OCI-LY1 (cell line): ENCODE measurements around the gene SORBS2.

ENCODE experiments used
- EZH2 ChIP-seq: fragments of 200-600 bp; sonication (generic), shearing (Covaris generic); IDR thresholded peaks from 2 replicates; pipeline ENCODE4 v1.8.0; 2017; ENCODE audit warnings: borderline replicate concordance, mixed run types, mild to moderate bottlenecking, antibody characterized with exemption, low read length, moderate library complexity, mixed read lengths
- TF ChIP-seq, protein P1 (sequence below): fragments of 200-600 bp; sonication (generic), shearing (Covaris generic); IDR thresholded peaks from 2 replicates; pipeline ENCODE4 v1.5.1; 2017; ENCODE audit warnings: mild to moderate bottlenecking, antibody characterized with exemption, low read length, moderate library complexity, mixed read lengths

DNA sequence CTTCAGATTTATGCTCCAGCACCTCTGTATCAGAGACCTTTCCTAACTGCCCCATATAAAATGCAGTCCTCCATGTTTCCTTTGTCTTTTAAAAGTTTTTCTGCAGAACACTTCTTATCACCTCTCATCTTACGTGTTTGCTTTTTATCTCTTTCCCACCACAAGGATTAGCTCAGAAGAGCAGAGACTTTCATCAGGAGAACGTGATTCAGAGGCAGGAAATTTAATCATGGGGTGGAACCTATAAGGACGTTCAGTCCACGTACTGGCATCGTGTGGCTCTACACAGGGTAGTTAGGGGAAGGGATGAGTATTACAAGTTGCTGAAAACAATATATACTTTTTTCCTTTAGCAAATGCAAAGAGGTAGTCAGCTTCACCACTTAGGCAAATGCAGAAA, 98.7 kb downstream of the SORBS2 start:
- TF ChIP-seq, protein P1, sequence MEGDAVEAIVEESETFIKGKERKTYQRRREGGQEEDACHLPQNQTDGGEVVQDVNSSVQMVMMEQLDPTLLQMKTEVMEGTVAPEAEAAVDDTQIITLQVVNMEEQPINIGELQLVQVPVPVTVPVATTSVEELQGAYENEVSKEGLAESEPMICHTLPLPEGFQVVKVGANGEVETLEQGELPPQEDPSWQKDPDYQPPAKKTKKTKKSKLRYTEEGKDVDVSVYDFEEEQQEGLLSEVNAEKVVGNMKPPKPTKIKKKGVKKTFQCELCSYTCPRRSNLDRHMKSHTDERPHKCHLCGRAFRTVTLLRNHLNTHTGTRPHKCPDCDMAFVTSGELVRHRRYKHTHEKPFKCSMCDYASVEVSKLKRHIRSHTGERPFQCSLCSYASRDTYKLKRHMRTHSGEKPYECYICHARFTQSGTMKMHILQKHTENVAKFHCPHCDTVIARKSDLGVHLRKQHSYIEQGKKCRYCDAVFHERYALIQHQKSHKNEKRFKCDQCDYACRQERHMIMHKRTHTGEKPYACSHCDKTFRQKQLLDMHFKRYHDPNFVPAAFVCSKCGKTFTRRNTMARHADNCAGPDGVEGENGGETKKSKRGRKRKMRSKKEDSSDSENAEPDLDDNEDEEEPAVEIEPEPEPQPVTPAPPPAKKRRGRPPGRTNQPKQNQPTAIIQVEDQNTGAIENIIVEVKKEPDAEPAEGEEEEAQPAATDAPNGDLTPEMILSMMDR = no peak
- no peak for TF ChIP-seq EZH2
